ENCODE measurements around the gene PRSS2.

- no peak for TF ChIP-seq CTCF (conservative IDR thresholded peaks at IDR 0.05)
- TF ChIP-seq ZFX (IDR thresholded peaks at IDR 0.05): no peak
Measured at GRCh38 chr7:142790555-142790954, 19.8 kb downstream of the PRSS2 start.

Data from C4-2B (cell line).